ENCODE results near the gene QDPR.

The QDPR gene

GRCh38 chr4:17526695-17527477 lies 15.0 kb upstream of the QDPR start:
- DNase-seq, result no peak

GRCh38 chr4:17523662-17524061 lies 11.8 kb upstream of the QDPR start:
- no peak for DNase-seq

GRCh38 chr4:17521595-17521994 lies 9.7 kb upstream of the QDPR start:
- no peak for DNase-seq

- no peak for DNase-seq
Observed at GRCh38 chr4:17517664-17518063, 5.8 kb upstream of the QDPR start.

GRCh38 chr4:17516980-17517379 lies 5.1 kb upstream of the QDPR start:
- no peak for DNase-seq

GRCh38 chr4:17515445-17516407 lies 3.8 kb upstream of the QDPR start:
- no peak for DNase-seq

- DNase-seq, result no peak
Observed at GRCh38 chr4:17514865-17515264, 3.0 kb upstream of the QDPR start, which contains the start of gene CLRN2. Gene CLRN2, plus strand, starts transcription at chr4:17515165. Its CDS starts 102 bp downstream, at chr4:17515267.

GRCh38 chr4:17512973-17513665 lies 1.2 kb upstream of the QDPR start:
- DNase-seq, result no peak

GRCh38 chr4:17511509-17511949 lies 361 bp downstream of the QDPR start:
- peak; percentile 72 for DNase-seq

- peak; percentile 3 for DNase-seq
Observed at GRCh38 chr4:17511051-17511450, 839 bp downstream of the QDPR start.

- DNase-seq, result peak; percentile 5
Observed at GRCh38 chr4:17510582-17510981, 1.3 kb downstream of the QDPR start.

GRCh38 chr4:17504081-17504480 lies 7.8 kb downstream of the QDPR start:
- DNase-seq, result no peak

GRCh38 chr4:17502756-17503155 lies 9.1 kb downstream of the QDPR start:
- no peak for DNase-seq

GRCh38 chr4:17500574-17500973 lies 11.3 kb downstream of the QDPR start:
- no peak for DNase-seq

GRCh38 chr4:17497890-17498523 lies 13.9 kb downstream of the QDPR start:
- no peak for DNase-seq

- peak; percentile 26 for DNase-seq
Observed at GRCh38 chr4:17494258-17495190, 17.4 kb downstream of the QDPR start.

- peak; percentile 62 for DNase-seq
Observed at GRCh38 chr4:17493619-17494018, 18.3 kb downstream of the QDPR start.

GRCh38 chr4:17492876-17493275 lies 19.0 kb downstream of the QDPR start:
- no peak for DNase-seq

- DNase-seq, result no peak
Observed at GRCh38 chr4:17492058-17492741, 19.7 kb downstream of the QDPR start.

GRCh38 chr4:17491196-17491595 lies 20.7 kb downstream of the QDPR start:
- DNase-seq, result no peak

GRCh38 chr4:17490575-17491059 lies 21.3 kb downstream of the QDPR start:
- no peak for DNase-seq
